Measurements from ENCODE around the gene AKR1C8. TPM values are rescaled to one million over a fixed set of nuclear protein-coding genes. Genes with fewer than 3 reads are reported as not detected.

AKR1C8 gene
- total RNA-seq, 1 donor from 2014 or later, result not detected

DNA sequence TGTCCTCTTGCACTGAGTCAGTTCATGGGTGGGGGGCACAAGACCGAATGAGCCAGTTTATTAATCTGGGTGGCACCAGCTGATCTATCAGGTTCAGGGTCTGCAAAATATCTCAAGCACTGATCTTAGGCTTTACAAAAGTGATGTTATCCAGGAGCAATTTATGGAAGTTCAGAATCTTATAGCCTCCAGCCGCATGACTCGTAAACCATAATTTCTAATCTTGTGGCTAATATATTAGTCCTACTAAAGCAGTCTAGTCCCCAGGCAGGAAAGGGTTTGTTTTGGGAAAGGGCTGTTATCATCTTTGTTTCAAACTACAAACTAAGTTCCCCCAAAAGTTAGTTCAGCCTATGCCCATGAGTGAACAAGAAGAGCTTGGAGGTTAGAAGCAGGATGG, 33.9 kb downstream of the AKR1C8 start:
- TF ChIP-seq, protein P1, sequence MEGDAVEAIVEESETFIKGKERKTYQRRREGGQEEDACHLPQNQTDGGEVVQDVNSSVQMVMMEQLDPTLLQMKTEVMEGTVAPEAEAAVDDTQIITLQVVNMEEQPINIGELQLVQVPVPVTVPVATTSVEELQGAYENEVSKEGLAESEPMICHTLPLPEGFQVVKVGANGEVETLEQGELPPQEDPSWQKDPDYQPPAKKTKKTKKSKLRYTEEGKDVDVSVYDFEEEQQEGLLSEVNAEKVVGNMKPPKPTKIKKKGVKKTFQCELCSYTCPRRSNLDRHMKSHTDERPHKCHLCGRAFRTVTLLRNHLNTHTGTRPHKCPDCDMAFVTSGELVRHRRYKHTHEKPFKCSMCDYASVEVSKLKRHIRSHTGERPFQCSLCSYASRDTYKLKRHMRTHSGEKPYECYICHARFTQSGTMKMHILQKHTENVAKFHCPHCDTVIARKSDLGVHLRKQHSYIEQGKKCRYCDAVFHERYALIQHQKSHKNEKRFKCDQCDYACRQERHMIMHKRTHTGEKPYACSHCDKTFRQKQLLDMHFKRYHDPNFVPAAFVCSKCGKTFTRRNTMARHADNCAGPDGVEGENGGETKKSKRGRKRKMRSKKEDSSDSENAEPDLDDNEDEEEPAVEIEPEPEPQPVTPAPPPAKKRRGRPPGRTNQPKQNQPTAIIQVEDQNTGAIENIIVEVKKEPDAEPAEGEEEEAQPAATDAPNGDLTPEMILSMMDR (IDR thresholded peaks at IDR 0.05; ENCODE audit: partially characterized antibody, unreplicated experiment), result no peak
- Mint-ChIP-seq H3K4me1 (ENCODE audit: low read depth, unreplicated experiment) (no peaks in the 10 kb centered on the region), H3K9me3 (ENCODE audit: unreplicated experiment) (peaks cover 2% of the 10 kb centered on the region), H3K27ac (ENCODE audit: unreplicated experiment) (no peak overlapping the region), H3K27me3 (ENCODE audit: unreplicated experiment) (peaks cover 3% of the 10 kb centered on the region), H3K4me3 (ENCODE audit: unreplicated experiment) (no peak overlapping the region), H3K36me3 (ENCODE audit: unreplicated experiment) (peaks cover 10% of the 10 kb centered on the region)
- DNase-seq, result no peak

DNA sequence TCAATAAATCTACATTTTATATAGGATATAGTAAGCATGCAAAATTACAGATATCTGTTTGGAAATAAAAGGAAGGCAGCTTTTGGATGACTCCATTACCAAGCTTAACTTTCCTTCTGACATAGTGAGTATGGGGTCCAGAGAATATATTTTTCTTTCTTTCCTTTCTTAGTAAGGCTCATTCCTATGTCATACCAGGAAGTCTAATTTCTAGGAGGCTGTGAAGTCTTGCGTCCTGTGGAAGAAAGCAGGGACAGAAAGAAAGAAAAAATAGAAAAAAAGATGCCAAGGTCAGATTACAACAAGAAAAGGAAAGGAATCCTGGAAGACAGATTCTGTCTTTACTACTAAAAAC, 36.3 kb downstream of the AKR1C8 start:
- peaks cover 2% of the 10 kb centered on the region for H3K9me3 Mint-ChIP-seq (ENCODE audit: unreplicated experiment)

DNA sequence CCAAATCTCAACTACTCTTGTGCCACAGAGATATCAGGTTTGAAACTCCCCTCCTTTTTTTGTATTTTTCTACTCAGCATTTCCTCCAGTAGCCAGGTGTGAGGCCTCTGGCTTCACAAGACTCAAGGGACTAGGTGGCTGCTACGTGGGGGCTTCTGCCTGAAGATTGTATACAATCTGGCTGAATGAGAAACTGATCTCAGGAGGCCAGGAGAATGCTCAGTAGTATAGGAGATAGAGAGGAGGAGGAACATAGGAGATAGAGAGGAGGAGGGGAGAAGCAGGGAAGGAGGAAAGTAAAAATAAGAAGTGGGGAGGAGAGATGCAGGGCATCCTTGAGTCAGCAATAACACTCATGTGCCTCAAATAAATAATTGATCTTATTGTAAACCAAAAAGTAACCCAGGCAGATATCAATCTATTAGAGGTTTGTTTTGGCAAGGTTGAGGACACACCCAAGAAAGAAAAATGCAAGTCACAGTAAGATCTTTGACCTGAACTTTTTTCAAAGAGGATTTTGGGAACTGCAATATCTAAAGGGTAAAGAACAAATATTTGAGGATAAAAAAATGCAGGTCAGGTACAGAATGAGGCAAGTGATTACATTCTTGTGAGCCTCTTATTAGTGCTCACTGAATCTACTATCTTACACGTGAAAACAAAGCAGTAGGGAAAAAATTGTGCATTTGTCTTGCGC, 36.8 kb downstream of the AKR1C8 start:
- TF ChIP-seq, protein P1 (IDR thresholded peaks at IDR 0.05; ENCODE audit: partially characterized antibody, unreplicated experiment), result no peak
- no peak for DNase-seq
- Mint-ChIP-seq H3K36me3 (ENCODE audit: unreplicated experiment) (peaks cover 5% of the 10 kb centered on the region), H3K4me1 (ENCODE audit: low read depth, unreplicated experiment) (no peaks in the 10 kb centered on the region), H3K9me3 (ENCODE audit: unreplicated experiment) (peaks cover 2% of the 10 kb centered on the region), H3K27me3 (ENCODE audit: unreplicated experiment) (no peaks in the 10 kb centered on the region), H3K4me3 (ENCODE audit: unreplicated experiment) (no peak overlapping the region), H3K27ac (ENCODE audit: unreplicated experiment) (no peak overlapping the region)

More for the DNA sequence above, 36.3 kb downstream of the AKR1C8 start:
- Mint-ChIP-seq H3K36me3 (ENCODE audit: unreplicated experiment) (peaks cover 9% of the 10 kb centered on the region), H3K27me3 (ENCODE audit: unreplicated experiment) (peaks cover 2% of the 10 kb centered on the region), H3K4me3 (ENCODE audit: unreplicated experiment) (no peak overlapping the region), H3K4me1 (ENCODE audit: low read depth, unreplicated experiment) (no peaks in the 10 kb centered on the region), H3K27ac (ENCODE audit: unreplicated experiment) (no peak overlapping the region)
- TF ChIP-seq, protein P1 (IDR thresholded peaks at IDR 0.05; ENCODE audit: partially characterized antibody, unreplicated experiment), result no peak
- no peak for DNase-seq

DNA sequence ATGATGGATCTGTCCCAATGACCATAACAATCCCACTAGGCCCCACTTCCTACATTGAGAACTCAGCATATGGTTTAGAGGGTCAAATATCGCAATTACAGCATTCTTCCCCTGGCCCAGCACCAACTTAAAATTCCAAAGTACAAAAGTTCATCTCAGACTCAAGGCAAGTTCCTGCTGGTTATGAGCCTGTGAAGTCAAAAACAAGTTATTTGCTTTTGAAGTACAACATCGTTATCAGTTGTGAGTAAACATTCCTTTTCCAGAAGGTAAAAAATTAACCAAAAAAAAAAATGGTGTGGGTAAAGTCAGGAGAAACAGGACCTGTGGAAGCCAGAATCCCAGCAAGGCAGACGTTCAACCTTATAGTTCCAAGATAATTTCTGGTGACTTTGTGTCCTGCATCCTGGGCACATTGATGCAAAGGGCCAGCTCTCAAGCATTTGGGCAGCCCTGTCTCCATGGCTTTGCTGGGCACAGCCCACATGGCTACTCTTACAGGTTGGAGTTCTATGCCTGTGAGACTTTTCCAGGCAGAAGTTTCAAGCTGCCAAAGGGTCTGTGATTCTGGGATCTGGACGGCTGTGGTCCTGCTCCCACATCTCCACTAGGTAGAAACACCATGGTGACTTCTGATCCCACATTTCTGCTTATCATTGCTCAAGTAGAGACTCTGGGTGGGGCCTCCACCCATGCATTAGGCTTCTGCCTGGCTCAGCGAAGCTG, 37.5 kb downstream of the AKR1C8 start:
- Mint-ChIP-seq H3K4me1 (ENCODE audit: low read depth, unreplicated experiment) (no peaks in the 10 kb centered on the region), H3K9me3 (ENCODE audit: unreplicated experiment) (peaks cover 2% of the 10 kb centered on the region), H3K36me3 (ENCODE audit: unreplicated experiment) (peaks cover 5% of the 10 kb centered on the region), H3K27ac (ENCODE audit: unreplicated experiment) (no peak overlapping the region), H3K4me3 (ENCODE audit: unreplicated experiment) (no peak overlapping the region), H3K27me3 (ENCODE audit: unreplicated experiment) (no peaks in the 10 kb centered on the region)
- no peak for DNase-seq
- TF ChIP-seq, protein P1 (IDR thresholded peaks at IDR 0.05; ENCODE audit: partially characterized antibody, unreplicated experiment), result no peak

DNA sequence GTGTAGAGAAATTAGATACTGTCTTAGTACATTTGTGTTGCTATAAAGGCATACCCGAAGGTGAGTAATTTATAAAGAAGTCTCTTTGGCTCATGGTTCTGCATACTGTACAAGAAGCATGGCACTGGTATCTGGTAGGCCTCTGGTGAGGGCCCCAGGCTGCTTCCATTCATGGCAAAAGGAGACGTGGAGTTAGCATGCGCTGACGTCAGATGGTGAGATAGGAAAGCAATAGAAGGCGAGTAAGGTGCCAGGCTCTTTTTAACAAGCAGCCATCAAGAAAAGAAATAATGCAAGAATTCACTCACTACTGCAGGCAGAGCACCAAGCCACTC, 38.1 kb downstream of the AKR1C8 start:
- no peaks in the 10 kb centered on the region for H3K27me3 Mint-ChIP-seq (ENCODE audit: unreplicated experiment)
- DNase-seq, result no peak
- TF ChIP-seq, protein P1 (IDR thresholded peaks at IDR 0.05; ENCODE audit: partially characterized antibody, unreplicated experiment), result no peak
- no peaks in the 10 kb centered on the region for H3K4me1 Mint-ChIP-seq (ENCODE audit: low read depth, unreplicated experiment)
- H3K4me3 Mint-ChIP-seq (ENCODE audit: unreplicated experiment), result no peak overlapping the region
- H3K27ac Mint-ChIP-seq (ENCODE audit: unreplicated experiment), result no peak overlapping the region
- peaks cover 5% of the 10 kb centered on the region for H3K36me3 Mint-ChIP-seq (ENCODE audit: unreplicated experiment)
- peaks cover 2% of the 10 kb centered on the region for H3K9me3 Mint-ChIP-seq (ENCODE audit: unreplicated experiment)

Data from glutamatergic neuron (in vitro differentiated cells).